GM19328 (cell line): ENCODE data around the gene VARS2.

ENCODE experiments used
- ATAC-seq: cut with Tn5 transposase; IDR thresholded peaks from one replicate; pipeline ENCODE4 v1.9.1; 2021; ENCODE audit warnings: mild to moderate bottlenecking, moderate library complexity; ENCODE audit not compliant: unreplicated experiment

Gene VARS2

GRCh38 chr6:30884521-30885480 lies 29.2 kb upstream of the VARS2 start:
- ATAC-seq, result no peak

- no peak for ATAC-seq
Measured at GRCh38 chr6:30885481-30885998, 28.5 kb upstream of the VARS2 start.

DNA sequence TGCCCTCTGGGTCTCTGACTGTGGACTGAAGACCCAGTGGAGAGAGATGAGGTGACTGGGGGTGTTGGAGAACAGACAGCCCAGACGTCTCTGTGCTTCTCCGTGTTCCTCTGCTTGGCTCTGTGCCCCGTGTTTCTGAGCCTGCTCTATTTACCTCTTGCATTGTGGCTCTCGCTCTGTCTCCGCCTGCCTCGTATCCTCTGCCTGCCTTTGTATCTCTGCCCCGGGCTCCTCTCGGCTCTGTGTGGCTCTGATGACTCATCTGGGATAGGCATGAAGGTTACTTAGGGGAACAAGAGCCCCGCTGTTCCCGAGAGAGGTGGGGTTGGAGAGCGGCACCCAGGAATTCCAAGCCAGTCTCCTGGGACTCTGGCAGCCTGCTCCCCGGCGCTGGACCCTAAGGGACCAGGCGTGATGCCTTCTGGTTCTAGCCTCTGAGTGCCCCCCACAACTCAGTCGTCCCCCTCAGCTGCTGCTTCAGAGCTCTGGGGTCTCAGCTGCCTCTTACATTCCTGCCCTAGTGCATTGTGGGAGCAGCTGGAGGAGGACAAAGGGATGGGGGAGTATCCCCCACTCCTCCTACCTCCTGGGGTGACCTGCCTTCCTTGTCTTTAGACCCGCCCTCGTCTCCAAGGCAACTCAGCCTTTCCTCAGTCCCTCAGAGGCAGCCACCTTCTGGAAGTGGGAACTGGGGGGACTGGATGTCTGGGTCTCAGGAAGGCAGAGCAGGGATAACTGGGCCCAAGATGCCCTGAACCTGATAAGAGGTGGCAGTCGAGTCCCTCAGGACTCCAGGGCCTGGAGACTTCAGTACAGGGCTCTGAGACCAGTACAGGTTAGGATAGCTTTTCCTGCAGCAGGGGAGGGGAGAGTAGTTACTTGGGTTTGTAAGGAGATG lies 27.8 kb upstream of the VARS2 start:
- ATAC-seq, result no peak

DNA sequence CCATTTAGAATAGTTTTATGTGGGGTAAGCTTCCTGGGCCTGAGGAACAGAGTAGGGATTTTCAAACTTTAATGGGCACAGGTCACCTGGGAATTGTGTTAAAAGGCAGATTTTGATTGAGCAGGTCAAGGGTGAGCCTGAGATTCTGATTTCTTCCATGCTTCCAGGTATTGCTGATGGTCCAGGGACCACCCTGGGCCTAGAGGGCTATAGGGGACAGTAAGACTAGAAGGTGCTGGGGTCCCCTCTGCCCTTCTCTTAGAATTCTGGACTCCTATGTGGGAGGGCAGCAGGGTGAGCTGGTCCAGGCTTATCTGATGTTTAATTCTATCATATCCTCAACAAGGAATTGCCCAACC lies 27.2 kb upstream of the VARS2 start:
- ATAC-seq, result no peak

DNA sequence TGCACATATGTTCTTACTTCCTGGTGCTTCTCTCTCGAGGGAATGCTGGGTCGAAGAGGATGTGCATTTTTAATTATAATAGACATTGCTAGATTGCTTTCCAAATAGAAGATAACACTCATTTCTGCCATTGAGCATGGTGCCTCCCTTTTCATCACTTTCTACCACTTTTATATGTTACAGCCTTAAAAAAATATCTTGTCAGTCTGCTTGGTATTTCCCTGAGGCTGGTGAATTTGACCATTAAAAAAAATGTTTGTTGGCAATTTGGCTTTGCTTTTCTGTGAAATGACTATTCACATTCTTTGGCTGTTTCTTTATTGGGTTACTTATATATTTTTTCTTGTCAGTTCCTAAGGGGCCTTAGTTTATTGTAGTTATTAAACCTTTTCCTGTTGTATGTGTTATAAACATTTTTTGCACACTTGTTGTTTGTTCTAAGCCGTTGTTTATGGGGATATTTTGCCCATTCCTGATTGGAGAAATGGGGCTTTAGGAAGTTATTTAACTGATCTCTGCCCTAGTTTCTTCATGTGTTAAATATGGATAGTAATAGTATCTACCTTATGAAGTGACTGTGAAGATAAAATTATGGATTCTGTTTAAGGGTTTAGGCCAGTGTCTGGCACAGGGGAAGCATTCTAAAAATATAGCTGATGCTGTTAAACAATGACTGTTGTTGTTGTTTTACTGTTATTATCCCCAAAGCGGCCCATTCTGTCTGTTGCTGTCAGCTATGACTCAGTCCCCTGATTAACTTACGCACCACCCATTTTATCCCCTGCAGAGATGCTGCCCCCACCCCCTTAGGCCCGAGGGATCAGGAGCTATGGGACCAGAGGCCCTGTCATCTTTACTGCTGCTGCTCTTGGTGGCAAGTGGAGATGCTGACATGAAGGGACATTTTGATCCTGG lies 25.9 kb upstream of the VARS2 start:
- no peak for ATAC-seq

- no peak for ATAC-seq
Measured at GRCh38 chr6:30888816-30889495, 25.1 kb upstream of the VARS2 start.

GRCh38 chr6:30889496-30889885 lies 24.5 kb upstream of the VARS2 start:
- no peak for ATAC-seq

GRCh38 chr6:30889921-30890645 lies 24.0 kb upstream of the VARS2 start:
- no peak for ATAC-seq

DNA sequence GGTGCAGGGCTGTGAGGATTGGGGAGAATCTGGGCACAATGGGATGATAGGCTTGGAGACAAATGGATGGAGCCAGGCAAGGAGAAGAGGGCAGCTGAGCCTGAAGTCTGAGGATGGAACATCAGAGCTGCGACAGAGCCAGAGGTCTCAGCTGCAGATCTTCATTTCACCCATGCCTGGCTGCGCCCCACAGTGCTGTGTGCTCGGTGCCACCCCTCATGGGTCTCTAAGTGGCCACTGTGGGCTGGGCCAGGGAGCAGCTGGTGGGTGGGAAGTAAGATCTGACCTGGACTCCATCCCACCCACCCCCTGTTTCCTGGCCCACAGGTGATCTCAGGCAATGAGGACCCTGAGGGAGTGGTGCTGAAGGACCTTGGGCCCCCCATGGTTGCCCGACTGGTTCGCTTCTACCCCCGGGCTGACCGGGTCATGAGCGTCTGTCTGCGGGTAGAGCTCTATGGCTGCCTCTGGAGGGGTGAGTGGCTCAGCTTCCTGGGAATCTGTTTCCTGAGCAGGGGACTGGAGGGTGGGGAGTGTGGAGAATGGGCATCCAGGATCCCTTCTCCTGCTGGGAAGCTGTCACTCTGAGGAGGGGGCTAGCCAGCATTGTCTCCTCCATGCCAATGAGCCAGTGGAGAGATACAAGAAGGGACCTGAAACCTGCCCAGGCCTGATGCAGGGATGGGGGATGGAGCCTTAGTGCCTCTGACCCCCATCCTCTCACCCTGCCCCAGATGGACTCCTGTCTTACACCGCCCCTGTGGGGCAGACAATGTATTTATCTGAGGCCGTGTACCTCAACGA lies 23.2 kb upstream of the VARS2 start:
- no peak for ATAC-seq

GRCh38 chr6:30891450-30891723 lies 22.7 kb upstream of the VARS2 start:
- no peak for ATAC-seq

- ATAC-seq, result no peak
Measured at GRCh38 chr6:30891816-30892538, 22.1 kb upstream of the VARS2 start.

DNA sequence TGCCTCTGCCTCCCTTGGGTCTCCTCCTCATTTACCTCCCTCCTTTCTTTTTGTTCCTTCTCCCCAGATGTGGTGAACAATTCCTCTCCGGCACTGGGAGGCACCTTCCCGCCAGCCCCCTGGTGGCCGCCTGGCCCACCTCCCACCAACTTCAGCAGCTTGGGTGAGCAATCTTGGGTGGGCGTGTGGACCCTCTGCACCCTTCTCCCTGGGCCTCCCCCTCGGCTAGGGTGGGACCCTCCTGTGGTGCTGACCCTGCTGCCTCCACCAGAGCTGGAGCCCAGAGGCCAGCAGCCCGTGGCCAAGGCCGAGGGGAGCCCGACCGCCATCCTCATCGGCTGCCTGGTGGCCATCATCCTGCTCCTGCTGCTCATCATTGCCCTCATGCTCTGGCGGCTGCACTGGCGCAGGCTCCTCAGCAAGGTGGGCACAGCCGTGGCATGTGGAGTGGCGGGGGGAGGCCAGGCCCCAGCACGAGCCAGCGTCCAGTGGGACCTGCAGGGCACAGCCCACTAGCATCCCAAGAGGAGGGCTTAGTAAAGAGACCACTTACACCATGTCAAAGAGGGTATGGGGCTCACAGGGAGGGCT lies 20.9 kb upstream of the VARS2 start:
- ATAC-seq, result no peak

GRCh38 chr6:30893666-30894065 lies 20.4 kb upstream of the VARS2 start:
- ATAC-seq, result no peak

DNA sequence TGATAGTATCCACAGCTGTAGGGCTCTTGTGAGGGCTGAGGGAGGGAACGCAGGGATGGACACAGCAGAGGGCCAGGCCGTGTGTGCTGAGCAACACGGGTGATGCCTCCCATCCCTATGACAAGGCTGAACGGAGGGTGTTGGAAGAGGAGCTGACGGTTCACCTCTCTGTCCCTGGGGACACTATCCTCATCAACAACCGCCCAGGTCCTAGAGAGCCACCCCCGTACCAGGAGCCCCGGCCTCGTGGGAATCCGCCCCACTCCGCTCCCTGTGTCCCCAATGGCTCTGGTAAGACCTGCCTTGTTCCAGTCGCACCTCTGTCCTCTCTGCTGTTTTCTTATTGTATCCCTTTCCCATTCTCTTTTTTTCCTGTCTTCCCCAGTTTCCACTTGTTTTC lies 19.7 kb upstream of the VARS2 start:
- ATAC-seq, result no peak

- no peak for ATAC-seq
Measured at GRCh38 chr6:30894935-30895334, 19.1 kb upstream of the VARS2 start.

- no peak for ATAC-seq
Measured at GRCh38 chr6:30895343-30895742, 18.7 kb upstream of the VARS2 start.

GRCh38 chr6:30896541-30896940 lies 17.5 kb upstream of the VARS2 start:
- ATAC-seq, result no peak

- ATAC-seq, result no peak
Measured at GRCh38 chr6:30897882-30898281, 16.2 kb upstream of the VARS2 start.
